ENCODE results near the gene CSMD2.

DNA sequence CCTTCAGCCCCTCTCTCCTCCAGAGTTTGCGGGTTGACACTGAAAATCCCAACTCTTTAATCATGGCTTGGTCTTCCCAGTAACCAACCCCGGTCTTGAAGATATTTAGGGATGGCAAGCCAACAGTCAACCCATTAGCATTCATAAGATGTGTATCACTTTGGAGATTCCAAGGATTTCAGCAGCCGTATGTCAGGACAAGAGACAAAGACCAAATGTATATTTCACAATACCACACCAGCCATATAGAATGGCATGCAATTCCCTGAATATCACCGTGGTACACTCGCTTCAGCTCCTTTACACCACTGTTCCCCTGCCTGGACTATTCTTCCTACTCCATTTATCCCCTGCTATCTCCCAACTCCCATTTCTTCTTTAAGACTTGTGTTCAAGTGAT lies 109.2 kb downstream of the CSMD2 start:
- TF ChIP-seq POLR2AphosphoS5 (IDR thresholded peaks at IDR 0.05; ENCODE audit: low read depth, low read length) (no peak), TAF1 (IDR thresholded peaks at IDR 0.05; ENCODE audit: borderline replicate concordance, insufficient read depth, low read length) (no peak), SIN3A (IDR thresholded peaks at IDR 0.05; ENCODE audit: borderline replicate concordance, insufficient read depth, low read length) (no peak)
- TF ChIP-seq, protein P1, sequence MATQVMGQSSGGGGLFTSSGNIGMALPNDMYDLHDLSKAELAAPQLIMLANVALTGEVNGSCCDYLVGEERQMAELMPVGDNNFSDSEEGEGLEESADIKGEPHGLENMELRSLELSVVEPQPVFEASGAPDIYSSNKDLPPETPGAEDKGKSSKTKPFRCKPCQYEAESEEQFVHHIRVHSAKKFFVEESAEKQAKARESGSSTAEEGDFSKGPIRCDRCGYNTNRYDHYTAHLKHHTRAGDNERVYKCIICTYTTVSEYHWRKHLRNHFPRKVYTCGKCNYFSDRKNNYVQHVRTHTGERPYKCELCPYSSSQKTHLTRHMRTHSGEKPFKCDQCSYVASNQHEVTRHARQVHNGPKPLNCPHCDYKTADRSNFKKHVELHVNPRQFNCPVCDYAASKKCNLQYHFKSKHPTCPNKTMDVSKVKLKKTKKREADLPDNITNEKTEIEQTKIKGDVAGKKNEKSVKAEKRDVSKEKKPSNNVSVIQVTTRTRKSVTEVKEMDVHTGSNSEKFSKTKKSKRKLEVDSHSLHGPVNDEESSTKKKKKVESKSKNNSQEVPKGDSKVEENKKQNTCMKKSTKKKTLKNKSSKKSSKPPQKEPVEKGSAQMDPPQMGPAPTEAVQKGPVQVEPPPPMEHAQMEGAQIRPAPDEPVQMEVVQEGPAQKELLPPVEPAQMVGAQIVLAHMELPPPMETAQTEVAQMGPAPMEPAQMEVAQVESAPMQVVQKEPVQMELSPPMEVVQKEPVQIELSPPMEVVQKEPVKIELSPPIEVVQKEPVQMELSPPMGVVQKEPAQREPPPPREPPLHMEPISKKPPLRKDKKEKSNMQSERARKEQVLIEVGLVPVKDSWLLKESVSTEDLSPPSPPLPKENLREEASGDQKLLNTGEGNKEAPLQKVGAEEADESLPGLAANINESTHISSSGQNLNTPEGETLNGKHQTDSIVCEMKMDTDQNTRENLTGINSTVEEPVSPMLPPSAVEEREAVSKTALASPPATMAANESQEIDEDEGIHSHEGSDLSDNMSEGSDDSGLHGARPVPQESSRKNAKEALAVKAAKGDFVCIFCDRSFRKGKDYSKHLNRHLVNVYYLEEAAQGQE (IDR thresholded peaks at IDR 0.05; ENCODE audit: insufficient read depth in 1 of 2, low read depth in 2 of 2, low read length in 2 of 2): no peak

All from PFSK-1 (cell line).